Spleen (tissue), 11 donors: Measurements from ENCODE around the gene NLGN2. TPM values are rescaled to one million over a fixed set of nuclear protein-coding genes. Genes with fewer than 3 reads are reported as not detected.

ENCODE experiments used
- DNase-seq: peaks from one replicate; pipeline ENCODE4 v3.0.0-alpha.2; 2020
- H3K27ac ChIP-seq, 8 donors: fragments of 200-600 bp; sonication (generic) in 7 of 8; 1 replicate in 4 of 8; 2 replicates in 4 of 8; pipeline versions ENCODE4 v1.5.0 to v1.8.0; 2016 to 2021; ENCODE audit warnings: inconsistent platforms in 4 of 8, mild to moderate bottlenecking in 4 of 8, moderate library complexity in 1 of 8
- H3K27me3 ChIP-seq, 7 donors: fragments of 200-600 bp; sonication (generic) in 6 of 7; replicated peaks in 1 of 7; 1 replicate in 4 of 7; 2 replicates in 3 of 7; pipeline versions ENCODE4 v1.5.0 to v1.8.0; 2016 to 2021; ENCODE audit warnings: inconsistent platforms in 3 of 7, mild to moderate bottlenecking in 1 of 7
- H3K36me3 ChIP-seq, 6 donors: fragments of 200-600 bp; sonication (generic) in 5 of 6; 1 replicate in 4 of 6; 2 replicates in 2 of 6; pipeline versions ENCODE4 v1.5.0 to v1.8.0; 2016 to 2021; ENCODE audit warnings: inconsistent platforms in 2 of 6
- H3K4me1 ChIP-seq, 6 donors: fragments of 200-600 bp; sonication (generic) in 5 of 6; 1 replicate in 3 of 6; 2 replicates in 3 of 6; pipeline versions ENCODE4 v1.5.0 to v1.8.0; 2016 to 2021; ENCODE audit warnings: inconsistent platforms in 3 of 6
- H3K4me3 ChIP-seq, 8 donors: fragments of 200-600 bp; sonication (generic) in 7 of 8; 1 replicate in 4 of 8; 2 replicates in 4 of 8; pipeline versions ENCODE4 v1.5.0 to v1.8.0; 2016 to 2021; ENCODE audit warnings: inconsistent platforms in 4 of 8, mild to moderate bottlenecking in 4 of 8, moderate library complexity in 2 of 8
- H3K9me3 ChIP-seq, 8 donors: fragments of 200-600 bp; sonication (generic) in 7 of 8; 1 replicate in 4 of 8; 2 replicates in 4 of 8; pipeline versions ENCODE4 v1.5.0 to v1.8.0; 2016 to 2021; ENCODE audit warnings: inconsistent platforms in 4 of 8
- CTCF ChIP-seq, 11 experiments: fragments of 200-600 bp in 7 of 11; fragments of 450-650 bp in 4 of 11; sonication (generic) in 4 of 11; IDR thresholded peaks in 8 of 11; conservative IDR thresholded peaks in 3 of 11; 1 replicate in 7 of 11; 2 replicates in 4 of 11; pipeline versions ENCODE4 v1.4.0 to v1.8.0; 2016 to 2021; ENCODE audit warnings: antibody characterized with exemption in 11 of 11, inconsistent platforms in 4 of 11, mild to moderate bottlenecking in 1 of 11
- POLR2A ChIP-seq, 3 donors: fragments of 450-650 bp; IDR thresholded peaks; one replicate each; pipeline ENCODE4 v1.5.1; 2017; ENCODE audit warnings: antibody characterized with exemption in 3 of 3, mild to moderate bottlenecking in 1 of 3
- POLR2AphosphoS5 ChIP-seq, 3 donors: sonication (generic); formaldehyde crosslinking; IDR thresholded peaks; one replicate each; pipeline ENCODE4 v1.5.1; 2017; ENCODE audit warnings: antibody characterized with exemption in 3 of 3
- whole genome bisulfite sequencing, 5 donors: extraction: QIAGEN DNeasy Blood & Tissue Kit in 3 of 5; methylation state at CpG; one replicate each; pipeline versions ENCODE4 v1.1.5 to v1.1.7; 2013 to 2018; 5-methylcytosine and 5-hydroxymethylcytosine counted together
- intact Hi-C: fragments of 100-400 bp; cut with DNase I; formaldehyde crosslinking; loops from one replicate; pipeline ENCODE4 v1.15.0; 2023; ENCODE audit warnings: low total_unique reads
- polyA plus RNA-seq, 3 donors: library from polyadenylated mRNA; stranded (reverse); fragments of 200-250 nt; gene quantifications; one replicate each; pipeline ENCODE4 v1.2.1, GENCODE V29; 2013
- total RNA-seq, 7 donors: library from RNA; depleted of rRNA in 3 of 7; stranded (reverse); fragments of >200 nt in 3 of 7; fragmentation: NEBNext Ultra II Directional in 4 of 7; extraction: Animal tissue kit (Norgen Biotek cat#: 25700) in 4 of 7; gene quantifications; one replicate each; pipeline versions ENCODE4 v1.1.0 to v1.2.1, GENCODE V29; 2016 to 2021
- donor health status: healthy with polysubstance abuse.
- donor health status: DM: no; HTN: no; CAD: no; lungs with moderate emphysema.
- donor health status: DM: no; HTN: no; CAD: no.
- donor health status: Bipolar disorder and iron deficiency.
- donor health status: healthy.
- donor health status: DM: no; HTN: no; CAD: no.
- donor health status: DM: yes; HTN: yes; CAD: no.

The NLGN2 gene
- total and polyA plus RNA-seq, 10 donors: 2.2 to 23.0 (median 11.4) TPM

DNA sequence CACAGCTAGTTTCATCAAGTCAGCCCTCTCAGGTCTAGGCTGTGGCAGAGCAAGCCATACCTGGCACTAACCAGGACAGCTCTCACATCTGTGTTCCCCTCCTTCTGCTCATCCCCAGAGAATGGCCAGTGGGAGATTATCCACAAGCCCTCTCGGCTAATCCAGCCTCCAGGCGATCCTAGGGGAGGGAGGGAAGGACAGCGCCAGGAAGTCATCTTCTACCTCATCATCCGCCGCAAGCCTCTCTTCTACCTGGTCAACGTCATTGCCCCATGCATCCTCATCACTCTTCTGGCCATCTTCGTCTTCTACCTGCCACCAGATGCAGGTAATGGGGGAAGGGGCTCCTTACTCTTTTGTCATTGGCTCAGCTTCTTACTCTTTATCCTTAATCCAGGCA, 40.8 kb downstream of the NLGN2 start:
- no peak for DNase-seq
- no peak overlapping the region for H3K4me3 ChIP-seq
- no peaks in the 10 kb centered on the region for H3K36me3 ChIP-seq
- H3K27me3 ChIP-seq: peaks cover 0 to 49% (median 24%) of the 10 kb centered on the region in 7 donors
- no peak for TF ChIP-seq POLR2AphosphoS5 (IDR thresholded peaks at IDR 0.05)
- H3K4me1 ChIP-seq: peaks cover 4 to 30% (median 20%) of the 10 kb centered on the region in 6 donors
- 86 to 97% (median 94%) methylated on average over 7 of the region's 7 CpGs for WGBS, 5 donors
- no peaks in the 10 kb centered on the region for H3K9me3 ChIP-seq
- intact Hi-C loops: no loop called here
- no peak overlapping the region for H3K27ac ChIP-seq

DNA sequence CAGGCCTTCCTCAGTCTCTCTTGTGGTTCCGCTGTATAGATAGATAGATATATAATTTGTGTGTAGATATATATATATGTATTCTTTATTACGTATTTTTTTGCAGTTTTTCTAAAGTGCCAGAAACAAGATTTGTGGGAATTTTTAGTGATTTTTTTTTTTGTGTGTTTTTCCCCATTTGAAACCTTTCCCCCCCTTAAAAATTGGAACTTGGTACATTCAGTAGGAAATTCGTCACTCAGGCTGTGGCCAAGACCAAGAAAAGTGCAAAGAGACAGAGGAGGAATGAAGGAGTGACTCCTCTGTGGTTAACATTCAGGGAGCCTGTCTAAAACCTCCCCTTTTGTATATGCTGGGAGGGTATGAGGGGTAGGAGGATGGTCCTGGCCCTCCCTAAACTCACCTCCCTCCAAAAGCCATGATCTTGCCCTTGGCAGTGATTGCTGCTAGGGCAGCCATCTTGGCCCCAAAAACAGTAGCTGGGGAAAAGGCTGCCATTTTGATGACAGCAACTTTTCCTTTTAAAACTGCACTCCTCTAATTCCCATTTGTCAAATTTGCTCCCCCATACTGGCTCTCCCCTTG, 52.4 kb downstream of the NLGN2 start:
- 73 to 83% (median 77%) methylated on average over 3 of the region's 3 CpGs for WGBS, 5 donors
- Histone ChIP-seq H3K9me3 (no peaks in the 10 kb centered on the region), H3K4me1 (peaks cover 0 to 17% (median 13%) of the 10 kb centered on the region in 6 donors), H3K27ac (no peak overlapping the region), H3K4me3 (no peak overlapping the region), H3K27me3 (no peaks in the 10 kb centered on the region), H3K36me3 (peaks cover 0 to 48% (median 27%) of the 10 kb centered on the region in 6 donors)
- TF ChIP-seq POLR2A (IDR thresholded peaks at IDR 0.05) (no peak), POLR2AphosphoS5 (IDR thresholded peaks at IDR 0.05) (no peak), CTCF (IDR thresholded peaks at IDR 0.05 in 8 of 11, conservative IDR thresholded peaks at IDR 0.05 in 3 of 11) (no peak)
- intact Hi-C loops: no loop called here
- DNase-seq: no peak

DNA sequence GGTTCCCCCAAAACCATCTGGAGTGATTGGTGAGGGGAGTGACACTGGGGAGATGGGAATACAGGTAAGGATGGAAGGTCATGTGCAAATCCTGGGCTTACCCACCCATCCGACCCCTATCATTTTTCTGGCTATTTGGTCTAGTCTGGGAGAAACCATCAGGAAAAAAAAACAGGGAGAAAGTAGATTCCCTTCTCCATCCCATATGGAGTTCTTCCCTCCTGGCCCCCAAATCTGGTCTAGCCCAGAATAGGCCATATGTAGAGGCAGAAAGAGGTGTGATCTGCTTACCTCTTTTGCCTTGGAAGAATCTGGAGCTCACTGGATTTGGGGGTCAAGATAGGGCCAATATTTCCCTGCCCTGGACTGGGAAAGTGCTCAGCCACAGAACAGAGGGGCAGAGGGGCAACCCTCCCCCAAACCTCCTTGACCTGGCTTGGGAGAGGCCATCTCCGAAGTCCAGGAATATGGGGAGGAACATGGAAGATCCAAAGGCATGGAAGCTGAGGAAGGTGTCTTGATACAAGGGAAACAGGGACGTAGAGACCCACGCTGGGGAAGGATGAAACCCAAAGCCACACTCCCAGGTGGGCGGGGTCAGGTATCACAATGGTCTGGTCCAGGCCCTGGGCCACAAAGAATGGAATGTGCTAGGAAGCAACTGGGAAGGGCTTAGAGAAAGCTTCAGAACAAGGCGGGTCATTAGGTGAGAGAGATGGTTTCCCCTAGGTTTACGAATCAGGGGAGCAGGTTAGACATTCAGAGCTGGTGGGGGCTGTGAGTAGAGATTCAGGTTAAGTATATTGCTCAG, 53.4 kb downstream of the NLGN2 start:
- Histone ChIP-seq H3K9me3 (no peaks in the 10 kb centered on the region), H3K4me3 (no peak overlapping the region), H3K4me1 (peaks cover 0 to 21% (median 14%) of the 10 kb centered on the region in 6 donors), H3K36me3 (peaks cover 0 to 58% (median 37%) of the 10 kb centered on the region in 6 donors), H3K27me3 (no peaks in the 10 kb centered on the region), H3K27ac (no peak overlapping the region)
- TF ChIP-seq CTCF (IDR thresholded peaks at IDR 0.05 in 8 of 11, conservative IDR thresholded peaks at IDR 0.05 in 3 of 11) (no peak), POLR2A (IDR thresholded peaks at IDR 0.05) (no peak), POLR2AphosphoS5 (IDR thresholded peaks at IDR 0.05) (peak in 1 of 3 donors; percentile 11)
- no peak for DNase-seq
- 92 to 100% (median 95%) methylated on average over 7 of the region's 7 CpGs for WGBS, 5 donors
- intact Hi-C loops: no loop called here

DNA sequence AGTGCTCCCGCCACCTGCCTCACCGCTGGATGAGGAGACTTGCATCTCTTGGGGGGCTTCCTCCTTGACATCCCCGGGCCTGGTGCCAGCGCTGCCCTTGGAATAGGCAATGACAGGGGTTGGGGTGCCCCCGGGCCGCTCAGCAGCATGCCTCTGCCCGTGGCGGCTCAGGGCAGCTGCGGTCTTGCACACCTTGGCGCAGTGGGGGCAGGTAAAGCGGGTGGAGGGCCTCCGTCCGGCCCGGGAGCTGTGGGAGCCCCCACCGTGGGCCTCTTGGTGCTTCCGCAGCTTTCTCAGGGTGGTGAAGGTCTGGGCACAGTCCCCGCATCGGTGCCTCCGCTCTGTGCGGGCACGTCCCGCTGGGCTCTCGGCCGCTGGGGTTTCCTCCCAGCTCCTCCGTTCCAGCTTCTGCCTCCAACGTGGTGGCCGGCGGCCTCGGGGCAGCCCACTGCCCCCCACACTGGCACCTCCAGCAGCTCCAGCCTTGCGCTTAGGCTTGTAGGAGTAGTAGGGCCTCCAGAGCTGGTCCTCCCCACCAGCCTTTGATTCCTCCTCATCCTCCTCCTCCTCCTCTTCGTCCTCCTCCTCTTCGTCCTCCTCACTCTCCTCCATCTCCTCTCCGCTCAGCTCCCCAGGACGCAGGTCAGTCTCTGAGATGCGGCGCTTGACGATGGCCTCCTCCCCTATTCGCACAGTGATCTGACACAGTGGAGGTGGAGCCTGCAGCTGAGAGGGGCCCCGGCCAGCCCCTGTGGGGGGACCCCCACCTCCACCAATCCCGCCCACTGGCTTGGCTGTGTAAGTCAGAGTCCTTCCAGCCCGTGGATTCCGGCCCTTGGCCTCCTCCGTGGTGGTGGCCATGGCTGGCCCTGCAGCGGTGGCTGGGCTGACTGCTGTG, 55.1 kb downstream of the NLGN2 start:
- WGBS, 5 donors: 91 to 95% (median 93%) methylated on average over 30 to 44 of the region's 44 CpGs
- H3K27ac ChIP-seq: no peak overlapping the region
- H3K36me3 ChIP-seq: peaks cover 0 to 72% (median 38%) of the 10 kb centered on the region in 6 donors
- intact Hi-C loops: no loop called here
- peaks cover 3 to 25% (median 20%) of the 10 kb centered on the region in 6 donors for H3K4me1 ChIP-seq
- no peak overlapping the region for H3K4me3 ChIP-seq
- H3K9me3 ChIP-seq: no peaks in the 10 kb centered on the region
- DNase-seq: no peak
- TF ChIP-seq CTCF (IDR thresholded peaks at IDR 0.05 in 8 of 11, conservative IDR thresholded peaks at IDR 0.05 in 3 of 11): no peak
- peak; percentile 17 to 60 (median 50) for TF ChIP-seq POLR2AphosphoS5 (IDR thresholded peaks at IDR 0.05)
- H3K27me3 ChIP-seq: no peaks in the 10 kb centered on the region
